ENCODE results near the gene AGTR1. TPM values are rescaled to one million over a fixed set of nuclear protein-coding genes. Genes with fewer than 3 reads are reported as not detected.

AGTR1 gene
- total and polyA plus RNA-seq, 2 donors (not counting 3 experiments of a cell fraction or from before 2014, with no cell fraction given), result not detected

DNA sequence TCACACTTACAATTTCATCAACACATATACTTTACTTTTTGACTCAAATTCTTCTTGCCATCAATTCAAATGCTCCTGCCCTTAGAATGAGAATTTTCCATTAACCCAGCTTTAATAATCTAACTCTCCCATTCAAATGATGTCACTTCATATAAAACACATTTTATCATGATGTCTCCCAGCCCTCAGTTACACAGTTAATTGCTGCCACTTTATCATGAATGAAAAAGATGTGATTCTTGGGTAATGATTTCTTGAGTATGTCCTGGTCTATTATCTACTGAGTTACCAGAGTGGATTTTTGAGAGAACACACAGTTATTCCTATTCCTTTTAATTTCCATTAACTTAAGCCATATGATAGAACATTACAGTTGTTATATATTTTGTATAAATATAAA lies 7.6 kb downstream of the AGTR1 start:
- FAIRE-seq (no peak), DNase-seq (ENCODE audit: low read depth, low spot score) (no peak)
- Histone ChIP-seq H3K79me2 (ENCODE audit: control insufficient read depth, insufficient read depth, low read length) (no peaks in the 10 kb centered on the region), H2AFZ (ENCODE audit: low read depth, low read length) (no peak overlapping the region), H3K36me3 (ENCODE audit: control insufficient read depth in 2 of 2, extremely low read depth in 1 of 2, insufficient read depth in 2 of 2, low read length in 2 of 2) (no peaks in the 10 kb centered on the region), H3K9me3 (replicated peaks; ENCODE audit: control insufficient read depth, insufficient read depth, low read length) (no peaks in the 10 kb centered on the region), H3K4me1 (ENCODE audit: control insufficient read depth, extremely low read depth, insufficient read depth, low read length) (no peaks in the 10 kb centered on the region), H3K9ac (replicated peaks; ENCODE audit: extremely low read depth, insufficient read depth, low read length) (no peak overlapping the region), H3K9me1 (replicated peaks; ENCODE audit: control insufficient read depth, extremely low read depth, insufficient read depth, low read length) (no peaks in the 10 kb centered on the region), H3K27me3 (ENCODE audit: control insufficient read depth in 2 of 2, insufficient read depth in 2 of 2, low read length in 2 of 2) (peaks cover 1 to 4% of the 10 kb centered on the region in 2 experiments), H4K20me1 (replicated peaks; ENCODE audit: control insufficient read depth, extremely low read depth, insufficient read depth, low read length) (no peaks in the 10 kb centered on the region), H3K27ac (ENCODE audit: insufficient read depth, low read depth, low read length) (no peak overlapping the region), H3K4me3 (replicated peaks in 1 of 3; ENCODE audit: insufficient read depth in 1 of 3, low read depth in 1 of 3, low read length in 3 of 3) (no peak overlapping the region), H3K4me2 (ENCODE audit: insufficient read depth, low read length) (no peak overlapping the region)
- dilution Hi-C loops (cut with MboI; ENCODE audit: extremely low pct_ligation_motif_present, low sequenced_read_pairs) (no loop called here), intact Hi-C loops (cut with micrococcal nuclease) (no loop called here)
- TF ChIP-seq FOS (IDR thresholded peaks at IDR 0.05; ENCODE audit: borderline replicate concordance, insufficient read depth, low read length) (no peak), POLR2A (IDR thresholded peaks at IDR 0.05; ENCODE audit: low read depth, low read length) (no peak), POLR2AphosphoS5 (IDR thresholded peaks at IDR 0.05; ENCODE audit: insufficient read depth, low read depth, low read length) (no peak), EZH2 (IDR thresholded peaks at IDR 0.05; ENCODE audit: borderline replicate concordance, low read depth, low read length, severe bottlenecking) (no peak), GATA2 (IDR thresholded peaks at IDR 0.05; ENCODE audit: insufficient read depth, insufficient read length, low read depth, low read length) (no peak), JUN (IDR thresholded peaks at IDR 0.05; ENCODE audit: borderline replicate concordance, insufficient read depth, insufficient read length, low read depth) (no peak), MYC (IDR thresholded peaks at IDR 0.05; ENCODE audit: low read depth, low read length) (no peak)
- TF ChIP-seq, protein P1, sequence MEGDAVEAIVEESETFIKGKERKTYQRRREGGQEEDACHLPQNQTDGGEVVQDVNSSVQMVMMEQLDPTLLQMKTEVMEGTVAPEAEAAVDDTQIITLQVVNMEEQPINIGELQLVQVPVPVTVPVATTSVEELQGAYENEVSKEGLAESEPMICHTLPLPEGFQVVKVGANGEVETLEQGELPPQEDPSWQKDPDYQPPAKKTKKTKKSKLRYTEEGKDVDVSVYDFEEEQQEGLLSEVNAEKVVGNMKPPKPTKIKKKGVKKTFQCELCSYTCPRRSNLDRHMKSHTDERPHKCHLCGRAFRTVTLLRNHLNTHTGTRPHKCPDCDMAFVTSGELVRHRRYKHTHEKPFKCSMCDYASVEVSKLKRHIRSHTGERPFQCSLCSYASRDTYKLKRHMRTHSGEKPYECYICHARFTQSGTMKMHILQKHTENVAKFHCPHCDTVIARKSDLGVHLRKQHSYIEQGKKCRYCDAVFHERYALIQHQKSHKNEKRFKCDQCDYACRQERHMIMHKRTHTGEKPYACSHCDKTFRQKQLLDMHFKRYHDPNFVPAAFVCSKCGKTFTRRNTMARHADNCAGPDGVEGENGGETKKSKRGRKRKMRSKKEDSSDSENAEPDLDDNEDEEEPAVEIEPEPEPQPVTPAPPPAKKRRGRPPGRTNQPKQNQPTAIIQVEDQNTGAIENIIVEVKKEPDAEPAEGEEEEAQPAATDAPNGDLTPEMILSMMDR (IDR thresholded peaks at IDR 0.05; ENCODE audit: extremely low read depth in 1 of 2, insufficient read depth in 1 of 2, low read depth in 1 of 2, low read length in 2 of 2), result no peak
- TF ChIP-seq, protein P2, sequence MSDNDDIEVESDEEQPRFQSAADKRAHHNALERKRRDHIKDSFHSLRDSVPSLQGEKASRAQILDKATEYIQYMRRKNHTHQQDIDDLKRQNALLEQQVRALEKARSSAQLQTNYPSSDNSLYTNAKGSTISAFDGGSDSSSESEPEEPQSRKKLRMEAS (IDR thresholded peaks at IDR 0.05; ENCODE audit: insufficient read depth, insufficient read length), result no peak
- ChIA-PET POLR2A (no interaction called here), CTCF (no interaction called here)
- BruUV-seq (replicated peaks), result no TSS peak

All from endothelial cell of umbilical vein (primary cell).